ENCODE measurements around the gene COMMD6.

The COMMD6 gene

GRCh38 chr13:75482070-75482819 is 55.4 kb downstream of the COMMD6 start, which contains the start of gene TBC1D4:
TBC1D4 (minus strand) TSS chr13:75482169; CDS start chr13:75481767, 402 bp downstream.
- Histone ChIP-seq H2AFZ (ENCODE audit: low read depth, low read length) (peak within 1 kb of the TSS; percentile 85), H3K9me3 (ENCODE audit: insufficient read depth, low read length) (no peaks in the 10 kb centered on the region), H3K4me1 (ENCODE audit: low read length) (peaks cover 22% of the 10 kb centered on the region), H3K27ac (ENCODE audit: low read length) (peak within 1 kb of the TSS; percentile 65), H3K36me3 (replicated peaks; ENCODE audit: low read depth, low read length) (no peaks in the 10 kb centered on the region), H3K79me2 (ENCODE audit: low read length) (no peaks in the 10 kb centered on the region), H3K9ac (ENCODE audit: low read length) (peak within 1 kb of the TSS; percentile 67), H3K4me2 (ENCODE audit: low read length) (peak within 1 kb of the TSS; percentile 69), H3K27me3 (ENCODE audit: low read depth, low read length) (peaks cover 50% of the 10 kb centered on the region), H3K4me3 (ENCODE audit: low read length) (peak within 1 kb of the TSS; percentile 81), H4K20me1 (ENCODE audit: insufficient read depth, low read length) (no peaks in the 10 kb centered on the region)
- TF ChIP-seq EZH2phosphoT487 (IDR thresholded peaks at IDR 0.05; ENCODE audit: low read depth): no peak
- TF ChIP-seq, protein P1, sequence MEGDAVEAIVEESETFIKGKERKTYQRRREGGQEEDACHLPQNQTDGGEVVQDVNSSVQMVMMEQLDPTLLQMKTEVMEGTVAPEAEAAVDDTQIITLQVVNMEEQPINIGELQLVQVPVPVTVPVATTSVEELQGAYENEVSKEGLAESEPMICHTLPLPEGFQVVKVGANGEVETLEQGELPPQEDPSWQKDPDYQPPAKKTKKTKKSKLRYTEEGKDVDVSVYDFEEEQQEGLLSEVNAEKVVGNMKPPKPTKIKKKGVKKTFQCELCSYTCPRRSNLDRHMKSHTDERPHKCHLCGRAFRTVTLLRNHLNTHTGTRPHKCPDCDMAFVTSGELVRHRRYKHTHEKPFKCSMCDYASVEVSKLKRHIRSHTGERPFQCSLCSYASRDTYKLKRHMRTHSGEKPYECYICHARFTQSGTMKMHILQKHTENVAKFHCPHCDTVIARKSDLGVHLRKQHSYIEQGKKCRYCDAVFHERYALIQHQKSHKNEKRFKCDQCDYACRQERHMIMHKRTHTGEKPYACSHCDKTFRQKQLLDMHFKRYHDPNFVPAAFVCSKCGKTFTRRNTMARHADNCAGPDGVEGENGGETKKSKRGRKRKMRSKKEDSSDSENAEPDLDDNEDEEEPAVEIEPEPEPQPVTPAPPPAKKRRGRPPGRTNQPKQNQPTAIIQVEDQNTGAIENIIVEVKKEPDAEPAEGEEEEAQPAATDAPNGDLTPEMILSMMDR (IDR thresholded peaks at IDR 0.05; ENCODE audit: low read depth, low read length): peak; percentile 96

DNA sequence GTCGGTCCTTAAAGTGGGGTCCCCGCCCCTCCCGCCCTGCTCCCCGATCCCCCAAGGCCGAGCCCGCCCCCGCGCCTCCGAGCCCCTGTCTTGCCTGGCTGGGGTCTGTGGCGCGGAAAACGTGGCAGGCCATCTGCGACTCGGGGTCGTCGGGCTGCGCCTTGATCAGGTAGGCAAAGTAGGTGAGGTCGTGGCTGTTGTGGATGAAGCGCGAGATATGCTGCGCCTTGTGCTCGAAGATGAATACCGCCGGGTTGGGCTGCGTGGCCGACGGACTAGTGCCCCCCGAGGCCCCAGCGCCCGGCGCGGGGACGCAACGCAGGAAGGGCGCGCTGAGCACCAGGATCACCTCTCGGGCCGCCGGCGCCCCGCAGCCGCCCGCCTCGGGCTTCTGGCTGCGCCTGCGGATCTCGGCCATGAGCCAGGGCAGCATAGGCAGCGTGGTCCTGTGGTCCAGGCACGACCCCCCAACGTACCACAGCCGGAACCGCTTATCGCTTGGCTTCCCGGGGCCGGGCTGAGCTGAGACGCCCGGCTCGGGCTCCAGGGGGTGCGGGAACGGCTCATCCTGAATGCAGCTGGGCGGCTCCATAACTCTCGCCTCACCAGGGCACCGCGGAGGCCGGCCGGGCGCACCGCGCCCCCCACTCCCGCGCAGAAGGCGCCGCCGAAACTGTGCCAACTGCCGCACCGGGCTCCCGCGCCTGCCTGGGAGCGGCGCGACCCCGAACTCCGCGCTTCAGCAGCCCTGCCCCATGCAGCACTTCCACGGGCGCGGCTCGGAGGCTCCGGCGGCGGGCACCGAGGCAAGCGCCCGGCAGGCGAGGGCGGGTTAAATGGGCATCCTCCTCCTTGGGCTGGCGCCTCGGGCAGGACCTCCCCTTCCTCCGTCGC is 56.2 kb downstream of the COMMD6 start:
- no peaks in the 10 kb centered on the region for H3K9me3 ChIP-seq (ENCODE audit: insufficient read depth, low read length)
- H3K4me3 ChIP-seq (ENCODE audit: low read length): peak overlapping the region; percentile 81
- no peaks in the 10 kb centered on the region for H4K20me1 ChIP-seq (ENCODE audit: insufficient read depth, low read length)
- peaks cover 26% of the 10 kb centered on the region for H3K4me1 ChIP-seq (ENCODE audit: low read length)
- peak overlapping the region; percentile 85 for H2AFZ ChIP-seq (ENCODE audit: low read depth, low read length)
- no peaks in the 10 kb centered on the region for H3K79me2 ChIP-seq (ENCODE audit: low read length)
- TF ChIP-seq EZH2phosphoT487 (IDR thresholded peaks at IDR 0.05; ENCODE audit: low read depth): no peak
- TF ChIP-seq, protein P1 (IDR thresholded peaks at IDR 0.05; ENCODE audit: low read depth, low read length): no peak
- H3K27me3 ChIP-seq (ENCODE audit: low read depth, low read length): peaks cover 45% of the 10 kb centered on the region
- H3K36me3 ChIP-seq (replicated peaks; ENCODE audit: low read depth, low read length): no peaks in the 10 kb centered on the region
- H3K27ac ChIP-seq (ENCODE audit: low read length): peak overlapping the region; percentile 65
- H3K9ac ChIP-seq (ENCODE audit: low read length): peak overlapping the region; percentile 67
- H3K4me2 ChIP-seq (ENCODE audit: low read length): peak overlapping the region; percentile 69

DNA sequence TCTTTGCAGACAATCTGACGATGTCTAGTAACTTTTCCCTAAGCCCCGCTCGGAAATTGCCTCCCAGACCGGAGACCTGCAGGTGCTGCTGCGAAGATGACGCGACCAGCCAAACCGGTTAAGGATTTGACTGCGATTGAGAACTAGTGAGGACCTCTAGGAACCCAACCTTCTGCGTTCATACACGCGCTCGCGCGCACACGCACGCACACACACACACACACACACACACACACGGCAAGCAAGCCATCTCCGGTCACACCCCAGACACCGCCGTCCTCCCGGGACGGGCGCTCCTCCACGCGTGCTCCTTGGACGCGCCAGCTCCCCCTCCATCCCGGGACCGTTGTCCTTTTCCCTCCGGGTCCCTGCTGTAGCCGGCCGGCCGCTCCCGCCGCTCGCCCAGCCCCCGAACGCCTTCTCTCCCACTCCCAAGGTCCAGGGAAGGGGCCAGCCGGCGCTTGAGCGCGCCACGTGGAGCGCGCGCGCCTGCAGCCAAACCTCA is 56.9 kb downstream of the COMMD6 start:
- Histone ChIP-seq H3K27ac (ENCODE audit: low read length) (no peak overlapping the region), H3K4me3 (ENCODE audit: low read length) (peak overlapping the region; percentile 81), H3K9ac (ENCODE audit: low read length) (peak overlapping the region; percentile 67), H3K4me1 (ENCODE audit: low read length) (peaks cover 26% of the 10 kb centered on the region), H3K36me3 (replicated peaks; ENCODE audit: low read depth, low read length) (no peaks in the 10 kb centered on the region), H3K27me3 (ENCODE audit: low read depth, low read length) (peaks cover 40% of the 10 kb centered on the region), H2AFZ (ENCODE audit: low read depth, low read length) (no peak overlapping the region), H4K20me1 (ENCODE audit: insufficient read depth, low read length) (no peaks in the 10 kb centered on the region), H3K79me2 (ENCODE audit: low read length) (no peaks in the 10 kb centered on the region), H3K4me2 (ENCODE audit: low read length) (peak overlapping the region; percentile 69), H3K9me3 (ENCODE audit: insufficient read depth, low read length) (no peaks in the 10 kb centered on the region)
- TF ChIP-seq, protein P1 (IDR thresholded peaks at IDR 0.05; ENCODE audit: low read depth, low read length): no peak
- no peak for TF ChIP-seq EZH2phosphoT487 (IDR thresholded peaks at IDR 0.05; ENCODE audit: low read depth)
